Measurements from ENCODE around the gene HMGB4. TPM values are rescaled to one million over a fixed set of nuclear protein-coding genes. Genes with fewer than 3 reads are reported as not detected.

The HMGB4 gene
- total RNA-seq, 4 donors from 2014 or later, result not detected

GRCh38 chr1:33880305-33880704 lies 16.4 kb downstream of the HMGB4 start:
- Histone ChIP-seq H3K9me3 (no peaks in the 10 kb centered on the region), H3K4me1 (peaks cover 10 to 24% (median 15%) of the 10 kb centered on the region in 3 donors)
- no peak for DNase-seq

DNA sequence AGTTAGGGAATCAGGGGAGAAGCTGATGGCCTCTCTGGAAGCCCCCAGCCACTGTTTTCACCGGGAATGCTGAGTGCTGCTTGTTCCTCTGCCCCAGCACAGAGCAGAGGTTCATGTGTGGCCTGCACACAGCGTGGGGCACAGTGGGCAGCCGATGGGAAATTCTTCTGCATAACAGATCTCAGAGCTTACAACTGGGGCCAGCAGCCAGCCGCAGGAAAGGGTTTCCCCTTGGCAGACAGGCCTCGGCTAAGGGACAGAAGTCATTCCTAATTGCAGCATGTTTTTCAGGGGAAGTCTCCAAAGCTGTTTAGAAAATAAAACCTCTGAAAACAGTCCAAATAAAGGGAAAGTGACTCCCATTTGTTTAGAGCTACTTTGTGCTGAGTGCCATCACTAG lies 22.6 kb downstream of the HMGB4 start:
- DNase-seq, result no peak
- TF ChIP-seq POLR2A (IDR thresholded peaks at IDR 0.05) (no peak), CTCF (IDR thresholded peaks at IDR 0.05) (no peak)
- Histone ChIP-seq H3K27me3 (peaks cover 0 to 4% (median 0%) of the 10 kb centered on the region in 4 donors), H3K36me3 (no peaks in the 10 kb centered on the region), H3K4me3 (no peak overlapping the region), H3K4me1 (no peaks in the 10 kb centered on the region), H3K9me3 (no peaks in the 10 kb centered on the region), H3K27ac (no peak overlapping the region)
- intact Hi-C loops (cut with DNase I), result no loop called here
- WGBS, 2 donors, result 31 to 53% methylated on average over 4 of the region's 5 CpGs

More at GRCh38 chr1:33880305-33880704, 16.4 kb downstream of the HMGB4 start:
- Histone ChIP-seq H3K36me3 (no peaks in the 10 kb centered on the region), H3K27ac (no peak overlapping the region), H3K27me3 (peaks cover 0 to 7% (median 0%) of the 10 kb centered on the region in 4 donors), H3K4me3 (no peak overlapping the region)
- intact Hi-C loops (cut with DNase I), result no loop called here
- TF ChIP-seq CTCF (IDR thresholded peaks at IDR 0.05), result no peak
- TF ChIP-seq POLR2A (IDR thresholded peaks at IDR 0.05), result no peak
- 37 to 42% methylated on average over 2 of the region's 2 CpGs for WGBS, 2 donors

GRCh38 chr1:33893147-33893830 lies 29.4 kb downstream of the HMGB4 start:
- H3K27ac ChIP-seq, result peak overlapping the region in 3 of 4 donors; percentile 32 to 75 (median 49)
- 35 to 37% methylated on average over 3 of the region's 3 CpGs for WGBS, 2 donors

GRCh38 chr1:33895396-33895795 lies 31.5 kb downstream of the HMGB4 start:
- WGBS, 2 donors, result 85 to 89% methylated on average over 8 of the region's 8 CpGs

More at GRCh38 chr1:33893147-33893830, 29.4 kb downstream of the HMGB4 start:
- Histone ChIP-seq H3K27me3 (no peaks in the 10 kb centered on the region), H3K4me3 (no peak overlapping the region), H3K36me3 (no peaks in the 10 kb centered on the region), H3K9me3 (no peaks in the 10 kb centered on the region), H3K4me1 (no peaks in the 10 kb centered on the region)
- intact Hi-C loops (cut with DNase I), result no loop called here
- TF ChIP-seq POLR2A (IDR thresholded peaks at IDR 0.05) (no peak), CTCF (IDR thresholded peaks at IDR 0.05) (no peak)
- no peak for DNase-seq

More at GRCh38 chr1:33895396-33895795, 31.5 kb downstream of the HMGB4 start:
- Histone ChIP-seq H3K36me3 (no peaks in the 10 kb centered on the region), H3K27ac (no peak overlapping the region), H3K27me3 (no peaks in the 10 kb centered on the region), H3K4me1 (no peaks in the 10 kb centered on the region), H3K9me3 (no peaks in the 10 kb centered on the region), H3K4me3 (no peak overlapping the region)
- TF ChIP-seq CTCF (IDR thresholded peaks at IDR 0.05) (no peak), POLR2A (IDR thresholded peaks at IDR 0.05) (no peak)
- DNase-seq, result no peak
- intact Hi-C loops (cut with DNase I), result no loop called here

Data from esophagus squamous epithelium (tissue), 5 donors.